ENCODE data around the gene BRF1.

GRCh38 chr14:105226198-105226597 is 74.6 kb downstream of the BRF1 start:
- no peak for TF ChIP-seq POLR2A (IDR thresholded peaks at IDR 0.05)
- no peak for TF ChIP-seq CTCF (IDR thresholded peaks at IDR 0.05)
